Measurements from ENCODE around the gene PARP16. TPM values are rescaled to one million over a fixed set of nuclear protein-coding genes. Genes with fewer than 3 reads are reported as not detected.
A peak's percentile ranks its signal among the peaks of the same experiment; 100 is the strongest.

The PARP16 gene
- total and polyA plus RNA-seq, 9 of the 15 experiments (the other 6 are each of a cell fraction or from before 2014, with no cell fraction given) = 3.0 to 9.9 (median 5.8) TPM

GRCh38 chr15:65217526-65218482 is 68.9 kb downstream of the PARP16 start (continued):
- TF ChIP-seq THAP12 (CRISPR knock-in tag; IDR thresholded peaks at IDR 0.05) (no peak), TAL1 (IDR thresholded peaks at IDR 0.05) (peak; percentile 41; the same call in 1 of the 2 replicates), NCOR1 (IDR thresholded peaks at IDR 0.05) (peak; percentile 45), RNF2 (IDR thresholded peaks at IDR 0.05) (no peak), GTF3C2 (IDR thresholded peaks at IDR 0.05; ENCODE audit: borderline replicate concordance, extremely low read depth, insufficient read length) (no peak), RFX1 (IDR thresholded peaks at IDR 0.05) (peak; percentile 93), HDAC1 (IDR thresholded peaks at IDR 0.05) (peak in 1 of 2 experiments; percentile 44; a peak in 1 of 4 replicates), ZFP36 (IDR thresholded peaks at IDR 0.05; ENCODE audit: low read depth, low read length, partially characterized antibody) (peak; percentile 6), CBFA2T3 (IDR thresholded peaks at IDR 0.05) (peak; percentile 49), NR2C1 (IDR thresholded peaks at IDR 0.05) (no peak), NR2C1 (tag; IDR thresholded peaks at IDR 0.05) (peak; percentile 42), NCOA6 (IDR thresholded peaks at IDR 0.05) (no peak), MAFG (tag; conservative IDR thresholded peaks at IDR 0.05) (peak; percentile 93), C11orf30 (IDR thresholded peaks at IDR 0.05; ENCODE audit: low read depth) (peak; percentile 96), ARID1B (IDR thresholded peaks at IDR 0.05) (peak; percentile 71), NR2C2 (CRISPR knock-in tag; IDR thresholded peaks at IDR 0.05) (no peak), NR2C2 (tag; IDR thresholded peaks at IDR 0.05) (peak; percentile 31; the same call in 1 of the 2 replicates), MAFF (IDR thresholded peaks at IDR 0.05; ENCODE audit: low read length) (peak; percentile 87), ATF7 (IDR thresholded peaks at IDR 0.05) (0 out of 2 replicates have a peak, but pooled peaks have one; percentile 29)

All from K562 (cell line).